SKM-1 treated with dmso at 0.1 percent for 144 hours (cell line): ENCODE results near the gene DPY19L2.
"Not testable (repeated sequence)": the region's sequence is repeated elsewhere in the genome, so short reads cannot be mapped to it uniquely, and the experiment has no call there.

ENCODE experiments used
- DNase-seq: peaks from one replicate; lab custom pipeline; 2025; ENCODE audit not compliant: unreplicated experiment; lab: John Stamatoyannopoulos, UW

DPY19L2 gene

GRCh38 chr12:63668800-63669365 is 590 bp upstream of the DPY19L2 start:
- DNase-seq = not testable (repeated sequence)

DNA sequence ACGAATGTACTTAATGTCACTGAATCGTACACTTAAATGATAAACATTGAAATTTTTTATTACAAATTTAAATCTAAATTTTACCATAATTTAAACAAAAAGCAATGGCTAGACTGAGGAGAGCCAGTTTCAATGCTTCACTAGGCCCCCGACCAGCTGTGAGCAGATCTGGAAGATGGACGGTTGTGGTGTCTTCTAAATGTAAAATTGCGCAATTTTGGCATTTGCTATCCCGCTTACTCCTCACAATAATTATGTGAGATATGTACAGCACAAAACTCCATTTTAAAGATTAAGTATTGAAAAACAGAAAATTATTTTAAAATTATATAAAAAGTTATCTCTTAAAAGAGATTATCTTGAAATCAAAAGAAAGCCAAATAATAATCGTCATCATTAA is 5.3 kb downstream of the DPY19L2 start:
- DNase-seq = not testable (repeated sequence)

GRCh38 chr12:63658501-63658900 is 9.8 kb downstream of the DPY19L2 start:
- DNase-seq = not testable (repeated sequence)

GRCh38 chr12:63656407-63656806 is 11.9 kb downstream of the DPY19L2 start:
- DNase-seq = not testable (repeated sequence)

- not testable (repeated sequence) for DNase-seq
Observed at GRCh38 chr12:63655543-63656257, 12.6 kb downstream of the DPY19L2 start.

- DNase-seq = not testable (repeated sequence)
Observed at GRCh38 chr12:63654481-63654880, 13.8 kb downstream of the DPY19L2 start.

- DNase-seq = not testable (repeated sequence)
Observed at GRCh38 chr12:63649517-63649916, 18.8 kb downstream of the DPY19L2 start.

GRCh38 chr12:63643381-63644140 is 24.7 kb downstream of the DPY19L2 start:
- DNase-seq = not testable (repeated sequence)

GRCh38 chr12:63624258-63624657 is 44.0 kb downstream of the DPY19L2 start:
- DNase-seq = not testable (repeated sequence)

DNA sequence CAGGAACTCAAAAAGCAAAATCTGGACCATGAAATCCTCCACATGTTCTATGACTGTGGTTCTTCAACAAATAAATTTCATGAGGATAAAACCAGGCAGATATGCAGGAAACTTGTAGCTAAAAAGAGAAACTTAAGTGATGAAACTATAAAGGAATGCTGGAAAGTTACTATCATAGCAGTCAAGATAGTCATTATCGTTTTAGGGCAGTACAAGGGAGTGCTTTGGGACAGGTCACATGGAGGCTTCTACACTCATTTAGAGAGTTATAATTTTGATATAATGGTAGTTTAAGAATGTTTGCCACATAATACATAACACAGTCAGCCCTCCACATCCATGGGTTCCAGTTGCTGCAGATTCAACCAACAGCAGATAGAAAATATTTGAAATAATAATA is 52.7 kb downstream of the DPY19L2 start:
- DNase-seq = not testable (repeated sequence)

DNA sequence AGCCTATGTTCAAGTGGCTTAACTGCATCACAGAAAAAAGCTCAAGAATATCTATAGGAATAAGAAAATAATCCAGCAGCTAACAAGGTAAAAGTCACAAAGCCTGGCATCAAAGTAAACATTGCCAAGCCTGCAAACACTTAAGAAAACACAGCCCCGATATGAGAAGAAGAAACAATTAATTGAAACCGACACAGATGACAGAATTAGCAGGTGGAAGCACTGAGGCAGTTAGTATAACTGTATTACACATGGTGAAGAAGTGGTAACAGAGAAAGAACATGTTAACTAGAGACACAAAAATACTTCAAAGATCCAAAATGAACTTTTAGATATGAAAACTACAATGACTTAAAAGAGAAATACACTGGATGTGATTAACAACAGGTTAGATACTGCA is 57.0 kb downstream of the DPY19L2 start:
- DNase-seq = not testable (repeated sequence)

DNA sequence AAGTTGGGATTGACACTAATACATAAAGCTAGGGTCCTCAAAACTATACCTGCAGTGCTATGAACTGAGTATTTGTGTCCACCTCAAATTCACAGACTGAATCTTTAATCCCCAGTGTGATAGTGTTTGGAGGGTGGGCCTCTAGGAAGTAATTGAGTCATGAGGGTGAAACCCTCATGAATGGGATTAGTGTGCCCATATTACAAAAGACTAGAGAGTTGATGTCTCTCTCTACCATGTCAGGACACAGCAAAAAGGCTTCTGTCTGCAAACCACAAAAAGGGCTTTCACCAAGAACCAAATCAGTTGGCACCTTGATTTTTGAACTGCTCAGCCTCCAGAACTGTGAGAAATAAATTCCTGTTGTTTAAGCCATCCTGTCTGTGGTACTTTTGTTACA is 59.0 kb downstream of the DPY19L2 start:
- DNase-seq = not testable (repeated sequence)

GRCh38 chr12:63604985-63605384 is 63.3 kb downstream of the DPY19L2 start:
- DNase-seq = not testable (repeated sequence)

GRCh38 chr12:63594828-63595227 is 73.5 kb downstream of the DPY19L2 start:
- not testable (repeated sequence) for DNase-seq

DNA sequence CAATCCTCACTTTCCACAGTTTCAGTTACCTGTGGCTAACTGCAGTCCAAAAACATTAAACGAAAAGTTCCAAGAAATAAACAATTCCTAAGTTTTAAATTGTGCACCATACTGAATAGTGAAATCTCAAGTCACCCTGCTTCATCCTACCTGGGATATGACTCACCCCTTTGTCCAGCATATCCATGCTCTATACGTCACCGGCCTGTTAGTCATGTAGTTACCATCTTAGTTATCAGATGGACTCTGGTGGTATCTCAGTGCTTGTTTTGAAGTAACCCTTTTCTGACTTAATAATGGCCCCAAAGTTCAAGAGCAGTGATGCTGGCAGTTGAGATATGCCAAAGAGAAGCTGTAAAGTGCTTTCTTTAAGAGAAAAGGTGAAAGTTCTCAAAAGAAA is 83.9 kb downstream of the DPY19L2 start:
- DNase-seq = not testable (repeated sequence)

DNA sequence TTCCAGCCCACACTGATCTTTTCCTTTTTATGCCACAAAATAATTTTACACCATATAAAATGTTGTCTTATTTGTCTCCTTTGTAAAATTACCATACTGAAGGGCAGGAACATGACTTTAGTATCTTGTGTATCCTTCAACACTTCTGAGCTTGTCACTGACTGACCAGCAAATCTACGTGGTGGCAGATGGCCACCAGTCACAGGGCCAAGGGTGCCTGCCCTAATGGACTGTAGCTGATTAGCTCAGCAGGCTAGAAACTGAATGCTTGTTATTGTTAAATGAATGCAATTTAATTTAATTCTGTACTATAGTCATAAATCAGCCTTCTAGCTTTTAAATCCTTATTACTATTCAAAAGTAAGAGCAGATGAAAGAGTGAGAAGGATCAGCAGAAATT is 85.0 kb downstream of the DPY19L2 start:
- DNase-seq = not testable (repeated sequence)

- DNase-seq = not testable (repeated sequence)
Observed at GRCh38 chr12:63577631-63578030, 90.7 kb downstream of the DPY19L2 start.

- DNase-seq = not testable (repeated sequence)
Observed at GRCh38 chr12:63572038-63572437, 96.3 kb downstream of the DPY19L2 start.

GRCh38 chr12:63558445-63558844 is 109.8 kb downstream of the DPY19L2 start:
- not testable (repeated sequence) for DNase-seq

DNA sequence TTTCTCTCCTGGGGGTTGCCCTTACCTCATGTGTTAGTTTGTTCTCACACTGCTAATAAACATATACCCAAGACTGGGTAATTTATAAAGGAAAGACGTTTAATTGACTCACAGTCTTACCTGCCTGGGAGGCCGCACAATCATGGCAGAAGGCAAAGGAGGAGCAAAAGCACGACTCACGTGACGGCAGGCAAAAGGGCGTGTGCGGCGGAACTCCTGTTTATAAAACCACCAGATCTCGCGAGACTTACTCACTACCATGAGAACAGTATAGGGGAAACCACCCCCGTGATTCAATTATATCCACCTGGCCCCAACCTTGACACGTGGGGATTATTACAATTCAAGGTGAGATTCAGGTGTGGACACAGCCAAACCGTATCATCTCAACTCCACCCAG is 116.9 kb downstream of the DPY19L2 start:
- not testable (repeated sequence) for DNase-seq

- DNase-seq = not testable (repeated sequence)
Observed at GRCh38 chr12:63549034-63549433, 119.3 kb downstream of the DPY19L2 start.
